Activated T-cell treated with anti-CD3 and anti-CD28 coated beads, Interleukin-2, amount 50 U/mL, for 1 hour (primary cell): Measurements from ENCODE around the gene VPS33A.
"Not testable (repeated sequence)": the region's sequence is repeated elsewhere in the genome, so short reads cannot be mapped to it uniquely, and the experiment has no call there.

Experiments used
- DNase-seq: peaks from one replicate; pipeline ENCODE4 v3.0.0-alpha.2; 2020

The VPS33A gene

DNA sequence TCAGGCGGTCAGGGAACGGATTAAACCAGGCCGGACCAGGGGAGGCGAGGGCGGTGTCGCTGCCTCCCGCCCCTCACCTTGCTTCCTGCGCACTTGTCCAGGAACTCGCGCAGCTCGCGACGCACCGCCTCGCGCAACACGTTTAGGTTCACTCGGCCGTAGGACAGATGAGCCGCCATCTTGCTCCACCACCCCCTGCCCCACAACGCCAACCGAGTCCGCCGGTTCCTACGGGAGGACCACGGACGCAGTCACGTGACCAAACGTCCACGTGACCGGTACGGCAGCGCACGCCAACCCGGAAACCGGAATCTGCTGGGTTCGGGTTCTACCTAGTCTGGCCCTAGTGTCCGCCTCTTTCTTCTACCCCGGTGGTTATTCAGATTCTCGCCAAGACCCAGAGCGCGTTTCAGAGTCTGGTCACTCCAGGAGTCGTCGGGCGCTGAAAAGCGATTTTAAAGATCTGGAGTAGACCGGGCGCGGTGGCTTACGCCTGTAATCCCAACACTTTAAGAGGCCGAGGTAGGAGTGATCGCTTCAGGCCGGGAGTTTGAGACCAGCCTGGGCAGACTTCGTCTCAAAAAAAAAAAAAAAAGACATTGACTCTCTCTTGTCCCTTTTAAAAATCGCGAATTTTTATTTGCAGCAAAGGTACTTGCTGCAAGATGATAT lies at the start of gene VPS33A:
VPS33A (minus strand) TSS at position 265 of the 672 bp plus-strand sequence; CDS start at position 179, 86 bp downstream.
- peak; percentile 90 for DNase-seq

DNA sequence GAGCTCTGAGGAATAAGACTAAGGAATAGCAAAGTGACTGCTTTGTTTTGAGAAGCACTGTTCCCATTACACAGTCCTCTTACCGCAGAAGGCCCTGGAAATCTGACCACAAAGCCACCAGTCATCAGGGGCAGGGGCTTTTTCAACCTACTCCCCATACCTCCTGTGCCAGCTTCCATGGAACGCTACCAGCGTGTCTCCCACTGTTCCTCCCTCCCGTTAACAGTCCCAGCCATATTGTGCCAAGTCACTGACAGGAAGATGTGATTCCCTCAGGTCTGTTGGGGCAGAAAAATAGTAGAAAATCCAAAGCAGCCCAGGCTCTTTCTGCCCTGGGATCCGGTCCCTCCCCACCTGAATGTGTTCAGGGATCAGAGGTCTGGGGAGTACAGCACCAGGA lies 46.6 kb upstream of the VPS33A start:
- no peak for DNase-seq

DNA sequence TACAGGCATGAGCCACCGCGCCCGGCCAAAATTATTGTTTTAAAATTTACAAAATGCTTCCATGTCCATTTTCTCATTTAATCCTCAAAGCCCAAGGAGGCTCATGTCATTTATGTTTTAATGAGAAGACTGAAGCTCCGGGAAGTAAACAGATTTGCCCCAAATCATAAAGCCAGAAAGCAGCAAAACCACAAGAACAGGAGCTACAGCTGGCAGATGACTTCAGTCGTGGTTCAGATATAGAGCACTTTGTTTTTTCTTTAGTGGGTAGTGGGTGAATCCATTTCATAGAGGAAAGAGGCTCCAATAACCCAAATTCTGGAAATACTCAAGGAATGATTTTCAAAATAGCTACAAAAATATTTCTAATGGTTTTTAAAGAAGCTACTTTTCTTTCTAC lies 45.4 kb upstream of the VPS33A start:
- no peak for DNase-seq

DNA sequence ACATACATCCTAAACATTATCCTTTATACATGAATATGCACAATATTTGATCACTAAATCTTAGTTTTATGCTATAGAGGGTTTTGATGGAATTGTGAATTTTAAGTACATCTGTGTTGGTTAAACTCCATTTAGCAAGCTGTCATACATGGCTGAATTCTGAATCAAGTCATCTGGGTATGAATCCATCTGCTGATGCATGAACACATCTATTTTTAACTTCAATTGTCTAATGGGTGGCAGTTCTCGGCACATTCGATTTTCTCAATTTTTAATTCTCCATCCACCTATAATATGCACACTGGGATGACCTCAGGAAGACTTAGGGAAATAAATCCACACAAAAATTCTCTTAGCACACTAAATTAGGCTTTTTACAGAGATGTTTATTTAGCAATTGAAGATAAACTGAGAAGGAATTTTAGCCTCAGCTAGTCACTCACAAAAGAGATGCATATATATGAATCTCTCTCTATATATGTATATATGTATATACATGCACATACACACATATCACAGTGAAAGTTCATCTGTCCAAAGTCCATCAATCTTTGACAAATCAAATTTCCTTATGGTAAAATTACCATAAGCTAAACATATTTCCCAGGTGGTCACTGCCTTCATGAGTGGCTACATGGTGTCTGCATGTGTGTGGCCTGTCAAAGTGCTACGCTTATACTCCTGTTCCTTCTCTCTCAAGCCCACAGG lies 44.5 kb upstream of the VPS33A start:
- no peak for DNase-seq

DNA sequence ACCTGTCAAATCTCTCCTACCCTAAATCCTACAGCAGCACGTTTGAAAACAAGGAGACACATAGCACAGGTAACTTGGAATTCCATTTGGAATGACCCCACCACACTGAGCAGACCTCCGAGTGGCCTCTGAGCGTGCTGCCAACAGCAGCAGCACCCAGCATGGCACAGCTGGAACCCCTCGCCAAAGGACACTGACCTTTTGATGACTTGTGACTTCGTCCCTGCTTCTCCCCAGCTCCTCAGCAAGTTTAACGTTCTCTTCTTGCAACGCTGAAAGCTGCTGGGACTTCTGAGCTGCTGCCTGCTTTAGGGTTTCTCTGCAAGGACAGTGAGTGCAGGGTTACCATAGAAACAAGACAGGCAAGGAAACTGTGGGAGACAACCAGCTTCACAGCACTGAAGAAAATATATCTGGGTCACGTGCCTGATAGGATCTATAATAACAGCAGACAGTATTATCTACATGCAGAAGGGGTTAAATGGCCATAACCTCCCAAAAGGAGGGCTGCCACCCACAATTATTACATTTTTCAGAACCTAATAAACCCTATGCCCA lies 43.3 kb upstream of the VPS33A start:
- DNase-seq = no peak

DNA sequence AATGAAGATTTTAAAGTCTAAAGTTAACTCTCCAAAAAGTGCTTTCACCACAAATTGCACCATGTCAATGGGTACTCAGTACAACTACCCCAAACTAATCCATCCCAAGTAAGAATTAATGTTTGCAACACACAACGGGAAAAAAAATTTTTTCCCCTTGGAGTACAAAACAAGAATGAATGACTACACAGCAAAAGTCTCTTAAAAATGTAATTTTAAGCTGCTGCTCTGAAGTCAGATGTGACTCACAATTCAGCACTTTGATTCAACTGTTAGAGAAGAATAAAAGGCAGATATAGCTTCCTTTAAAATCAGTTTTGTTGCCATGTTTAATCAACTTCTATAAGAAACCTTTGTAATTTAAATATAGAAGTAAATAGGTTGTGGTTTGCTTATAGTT lies 42.5 kb upstream of the VPS33A start:
- no peak for DNase-seq

DNA sequence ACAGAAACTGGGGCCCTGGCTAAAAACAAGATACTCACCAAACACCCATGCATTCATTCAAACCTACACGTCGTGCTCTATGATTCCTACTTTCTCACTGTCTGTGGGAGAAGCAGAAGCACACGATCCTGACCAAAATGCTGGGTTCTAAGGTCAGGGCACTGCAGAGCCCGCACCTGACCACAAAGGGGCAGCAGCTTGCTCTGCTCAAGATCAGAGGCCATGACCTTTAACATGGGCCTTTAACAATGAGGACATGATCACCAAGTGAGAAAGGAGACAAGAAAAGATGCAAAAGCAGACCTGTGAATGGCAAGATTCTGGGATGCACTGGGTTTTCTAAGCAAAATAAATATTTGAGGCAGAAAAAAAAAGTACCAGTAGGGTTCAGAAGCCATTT lies 40.1 kb upstream of the VPS33A start:
- DNase-seq = no peak

DNA sequence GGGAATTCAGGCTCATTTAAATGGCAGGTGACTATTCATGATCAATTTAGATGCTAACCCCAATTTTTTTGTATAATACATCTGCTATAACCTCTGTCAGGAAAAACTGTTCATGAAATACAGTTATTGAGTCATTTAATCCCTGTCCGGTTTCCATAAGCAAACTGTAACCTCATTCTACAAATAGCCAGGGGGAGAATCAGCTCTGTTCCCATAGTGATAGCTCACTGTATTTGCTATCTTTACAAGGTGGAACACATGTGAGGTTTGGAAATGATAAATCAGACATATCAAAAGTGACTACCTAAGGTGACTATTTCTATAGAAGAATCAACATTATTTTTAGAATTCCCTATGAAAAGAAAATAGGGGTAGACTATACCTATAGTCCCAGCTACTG lies 38.6 kb upstream of the VPS33A start:
- no peak for DNase-seq

DNA sequence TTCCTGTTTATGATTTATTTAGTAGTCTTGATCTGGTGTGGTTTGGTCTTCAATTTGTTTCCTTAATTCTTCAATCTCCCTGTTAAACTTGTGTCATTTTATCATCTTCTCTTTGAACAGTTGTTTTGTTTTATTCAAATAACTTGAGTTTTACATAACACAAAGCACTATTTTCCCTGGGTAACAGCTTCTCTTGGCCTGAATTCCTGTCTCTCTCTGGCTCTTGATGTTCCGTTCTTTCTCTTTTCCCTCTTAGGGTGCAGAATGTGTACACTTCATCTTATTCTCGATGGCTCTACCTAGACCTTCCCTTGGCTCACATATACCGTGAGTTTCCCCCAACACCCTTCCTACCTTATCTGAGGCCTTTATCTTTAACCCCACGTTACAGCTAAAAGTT lies 36.8 kb upstream of the VPS33A start:
- DNase-seq = no peak

DNA sequence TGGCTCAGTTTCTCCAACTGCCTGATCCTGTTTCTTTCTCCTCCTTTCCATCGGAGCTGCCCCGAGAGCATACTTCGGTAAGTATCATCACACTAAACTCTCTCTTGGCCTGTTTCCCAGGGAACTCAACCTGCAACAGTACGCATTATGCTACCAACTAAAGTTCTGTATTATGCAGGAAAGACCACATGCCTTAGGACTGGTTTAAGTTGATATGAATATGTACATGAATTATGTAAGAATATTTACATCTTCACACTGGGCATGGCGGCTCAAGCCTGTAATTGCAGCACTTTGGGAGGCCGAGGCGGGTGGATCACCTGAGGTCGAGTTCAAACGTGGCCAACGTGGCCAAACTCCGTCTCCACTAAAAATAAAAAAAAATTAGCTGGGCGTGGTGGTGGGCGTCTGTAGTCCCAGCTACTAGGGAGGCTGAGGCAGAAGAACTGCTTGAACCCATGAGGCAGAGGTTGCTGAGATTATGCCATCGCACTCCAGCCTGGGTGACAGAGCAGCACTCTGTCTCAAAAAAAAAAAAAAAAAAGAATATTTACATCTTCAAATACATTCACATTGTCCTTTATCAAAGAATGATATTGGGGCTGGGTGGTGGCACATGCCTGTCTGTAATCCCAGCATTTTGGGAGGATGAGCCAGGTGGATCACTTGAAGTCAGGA lies 31.9 kb upstream of the VPS33A start:
- DNase-seq = no peak

DNA sequence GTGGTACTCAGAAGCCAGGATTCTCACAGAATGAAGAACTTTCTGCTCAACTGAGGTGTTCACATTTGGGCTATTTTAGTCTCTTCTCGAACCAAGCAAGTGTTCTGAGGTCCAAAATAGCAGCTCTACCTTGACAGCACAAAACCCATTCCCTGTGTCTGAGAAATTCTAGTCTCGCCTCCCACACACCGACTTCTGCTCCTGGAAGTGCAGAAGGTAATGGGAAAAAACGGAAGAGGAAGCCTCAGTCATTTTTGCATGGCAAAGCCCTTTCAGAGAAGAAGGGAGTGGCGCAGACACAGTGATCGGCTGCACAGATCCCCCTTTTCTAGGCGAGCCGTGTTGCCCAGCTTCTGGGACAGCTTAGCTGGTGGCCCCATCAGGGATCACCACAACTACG lies 31.2 kb upstream of the VPS33A start:
- no peak for DNase-seq

DNA sequence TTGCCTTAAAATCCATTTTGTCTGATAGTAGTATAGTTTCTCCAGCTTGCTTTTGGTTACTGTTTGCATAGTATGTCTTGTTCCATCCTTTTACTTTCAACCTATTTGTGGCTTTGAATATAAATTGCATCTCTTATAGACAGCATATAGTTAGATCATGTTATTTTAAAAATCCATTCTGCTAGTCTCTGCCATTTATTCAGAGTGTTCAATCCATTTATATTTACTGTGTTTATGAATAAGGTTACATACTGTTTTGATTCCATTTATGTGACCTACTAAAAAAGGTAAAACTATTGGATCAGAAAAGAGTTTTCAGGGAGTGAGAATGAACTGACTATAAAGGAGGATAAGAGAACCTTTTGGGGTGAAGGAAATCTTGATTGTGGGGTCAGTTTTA lies 29.6 kb upstream of the VPS33A start:
- no peak for DNase-seq

DNA sequence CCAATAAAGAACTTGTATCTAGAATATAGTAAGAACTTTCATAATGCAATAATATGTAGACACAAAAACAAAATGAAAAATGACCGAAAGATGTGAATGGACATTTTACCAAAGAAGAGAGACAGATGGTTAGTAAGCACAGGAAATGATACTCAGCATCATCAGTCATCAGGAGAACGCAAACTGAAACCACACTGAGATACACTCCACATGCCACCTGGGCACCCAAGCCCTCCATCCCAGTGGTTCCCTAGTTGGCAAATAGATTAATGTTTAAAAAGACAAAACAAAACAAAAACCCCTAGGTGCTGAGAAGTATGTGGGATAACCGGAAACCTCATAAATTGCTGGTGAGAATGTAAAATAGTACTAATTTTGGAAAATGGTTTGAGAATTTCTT lies 26.8 kb upstream of the VPS33A start:
- DNase-seq = no peak

DNA sequence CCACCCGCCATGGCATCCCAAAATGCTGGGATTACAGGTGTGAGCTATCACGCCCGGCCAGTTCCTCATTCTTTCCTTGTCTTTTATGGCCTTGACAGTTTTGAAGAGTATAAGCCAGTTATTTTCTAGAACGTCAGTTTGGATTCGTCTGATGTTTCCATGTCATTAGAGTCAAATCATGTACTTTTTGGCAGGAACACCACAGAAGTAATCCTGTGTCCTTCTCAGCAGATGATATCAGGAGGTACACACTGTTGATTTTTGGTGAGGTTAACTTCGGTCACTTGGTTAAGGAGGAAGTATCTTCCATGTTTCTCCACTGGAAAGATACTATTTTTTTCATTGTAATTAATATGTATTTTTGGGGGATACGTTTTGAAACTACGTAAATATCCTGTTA lies 25.1 kb upstream of the VPS33A start:
- DNase-seq = no peak

DNA sequence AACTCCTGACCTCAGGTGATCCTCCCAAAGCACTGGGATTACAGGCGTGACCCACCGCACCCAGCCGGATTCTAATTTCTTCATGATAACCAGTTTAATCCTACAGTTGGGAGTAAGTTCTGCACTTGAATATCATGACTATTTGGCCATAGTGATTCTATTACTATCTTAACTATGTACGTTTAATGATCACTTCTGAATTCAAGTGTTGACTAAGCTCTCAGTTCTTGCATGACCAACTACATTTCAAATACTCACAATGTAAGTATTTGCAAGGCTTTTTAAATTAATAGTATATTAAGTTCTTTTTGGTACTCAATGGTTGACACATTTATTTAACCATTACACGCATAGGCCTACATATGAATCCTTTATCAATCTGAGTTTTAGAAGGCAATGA lies 17.4 kb upstream of the VPS33A start:
- no peak for DNase-seq

DNA sequence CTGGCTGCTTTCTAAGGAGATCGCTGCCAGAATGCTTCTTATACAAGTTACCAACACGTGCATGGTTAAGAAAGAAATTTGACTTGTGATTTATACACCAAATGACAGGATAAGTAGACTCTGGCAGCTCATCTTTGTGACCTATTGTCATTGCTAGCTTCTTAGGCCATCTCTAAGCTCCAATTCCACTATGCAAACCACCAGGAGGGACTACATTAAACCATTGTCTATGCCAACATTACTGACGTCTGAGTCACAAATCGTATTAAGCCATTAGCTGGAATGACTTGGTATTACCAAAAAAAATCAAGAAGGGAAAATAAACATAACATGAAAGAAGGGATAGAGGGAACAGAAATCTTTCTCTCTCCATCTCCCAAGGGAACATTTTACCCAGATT lies 15.8 kb upstream of the VPS33A start:
- no peak for DNase-seq

DNA sequence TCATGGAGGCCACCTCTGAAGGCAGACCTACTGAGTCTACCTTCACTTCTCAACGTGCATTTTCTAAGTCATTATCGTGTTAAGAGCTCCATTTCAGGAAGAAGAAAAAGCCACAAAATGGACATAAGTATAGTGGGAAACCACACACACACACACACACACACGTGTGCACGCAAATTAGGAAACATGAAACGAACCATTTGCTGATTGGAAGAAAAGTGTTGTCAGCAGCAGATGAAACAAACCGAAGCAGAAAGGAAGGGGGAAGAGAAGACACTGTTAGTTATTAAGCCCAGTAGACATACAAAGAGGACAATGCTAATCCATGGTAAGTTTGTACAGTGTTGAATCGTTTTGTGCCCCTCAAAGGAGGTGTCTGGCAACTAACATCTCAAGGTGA lies 9.9 kb upstream of the VPS33A start:
- no peak for DNase-seq

DNA sequence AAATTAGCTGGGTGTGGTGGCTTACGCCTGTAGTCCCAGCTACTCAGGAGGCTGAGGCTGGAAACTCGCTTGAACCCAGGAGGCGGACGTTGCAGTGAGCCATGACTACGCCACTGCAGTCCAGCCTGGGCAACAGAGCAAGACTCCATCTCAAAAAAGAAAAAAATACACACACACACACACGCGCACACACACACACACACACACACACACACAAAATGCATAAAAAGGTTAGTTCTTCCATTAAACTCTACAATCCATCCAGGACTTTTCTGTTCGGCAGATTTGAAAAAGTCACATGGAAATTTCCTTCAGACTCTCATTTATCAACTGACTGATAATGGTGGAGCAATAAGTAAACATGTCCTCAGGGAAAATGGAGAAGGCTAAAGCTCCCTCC lies 9.2 kb upstream of the VPS33A start:
- DNase-seq = no peak

DNA sequence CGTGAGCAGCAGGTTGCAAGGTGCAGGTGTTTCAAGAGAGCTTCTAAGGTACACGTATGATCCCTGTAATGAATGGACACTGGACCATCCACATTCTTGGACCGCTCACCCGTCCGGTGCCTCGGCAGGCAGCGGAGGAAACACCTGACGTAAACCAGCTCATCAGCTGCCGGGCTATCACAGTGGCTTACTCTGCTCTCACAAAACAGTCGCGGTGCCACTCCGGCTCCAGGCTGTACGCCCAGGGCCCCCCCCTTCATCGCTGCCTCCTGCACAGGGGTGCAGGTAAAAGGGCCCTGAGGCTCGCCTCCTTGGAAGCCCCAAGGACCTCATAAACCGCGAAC lies 436 bp downstream of the VPS33A start:
- no peak for DNase-seq

DNA sequence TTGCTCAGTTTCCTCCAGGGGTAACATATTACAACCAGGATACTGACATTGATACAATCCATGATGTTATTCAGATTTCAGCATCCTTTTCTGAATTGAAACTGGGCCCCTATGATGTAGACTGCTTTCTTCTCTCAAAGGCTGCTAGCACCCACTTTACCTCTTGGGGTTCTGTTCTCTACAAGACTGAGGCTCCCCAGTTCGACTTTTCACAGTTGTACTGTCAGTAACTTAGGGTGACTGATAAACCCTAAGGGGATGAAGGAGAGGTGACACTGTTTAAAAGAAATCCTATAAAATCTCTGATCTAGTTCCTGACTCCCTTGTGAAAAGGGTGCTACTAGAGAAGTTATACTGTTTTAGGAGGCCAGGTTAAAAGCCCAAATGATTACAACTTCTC lies 818 bp downstream of the VPS33A start:
- DNase-seq = no peak

DNA sequence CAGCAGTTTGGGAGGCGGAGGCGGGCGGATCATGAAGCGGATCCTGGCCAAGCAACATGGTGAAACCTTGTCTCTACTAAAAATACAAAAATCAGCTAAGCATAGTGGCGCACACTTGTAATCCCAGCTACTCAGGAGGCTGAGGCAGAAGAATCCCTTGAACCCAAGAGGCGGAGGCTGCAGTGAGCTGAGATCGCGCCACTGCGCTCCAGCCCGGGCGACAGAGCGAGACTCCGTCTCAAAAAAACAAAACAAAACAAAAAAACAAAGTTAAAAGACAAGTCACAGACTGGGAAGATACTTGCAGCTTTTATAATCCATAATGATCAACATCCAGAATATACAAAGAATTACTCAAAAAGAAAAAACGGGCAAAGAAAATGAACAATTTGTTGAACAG lies 5.6 kb downstream of the VPS33A start:
- not testable (repeated sequence) for DNase-seq

DNA sequence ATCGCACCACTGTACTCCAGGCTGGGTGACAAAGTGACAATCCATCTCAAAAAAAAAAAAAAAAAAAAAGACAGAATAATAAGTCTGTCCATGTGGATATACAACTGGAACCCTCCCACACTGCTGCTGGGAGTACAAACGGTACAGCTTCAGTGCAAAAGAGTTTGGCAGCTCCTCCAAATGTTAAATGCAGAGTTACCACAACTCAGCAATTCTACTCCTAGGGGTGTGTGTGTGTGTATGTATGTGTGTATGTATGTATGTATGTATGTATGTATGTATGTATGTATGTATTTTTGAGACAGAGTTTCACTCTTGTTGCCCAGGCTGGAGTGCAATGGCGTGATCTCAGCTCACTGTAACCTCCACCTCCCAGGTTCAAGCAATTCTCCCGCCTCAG lies 7.4 kb downstream of the VPS33A start:
- not testable (repeated sequence) for DNase-seq

DNA sequence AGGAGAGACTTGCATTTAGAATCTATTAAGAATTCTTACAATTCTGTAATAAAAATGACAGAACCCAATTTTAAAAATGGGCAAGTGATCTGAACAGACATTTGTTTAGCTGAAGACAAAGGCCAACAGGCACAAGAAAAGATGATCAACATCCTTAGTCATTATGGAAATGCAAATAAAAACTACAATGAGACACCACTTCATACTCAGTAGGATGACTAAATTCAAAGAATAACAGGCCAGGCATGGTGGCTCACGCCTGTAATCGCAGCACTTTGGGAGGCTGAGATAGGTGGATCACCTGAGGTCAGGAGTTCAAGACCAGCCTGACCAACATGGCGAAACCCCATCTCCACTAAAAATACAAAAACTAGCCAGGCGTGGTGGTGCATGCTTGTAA lies 7.8 kb downstream of the VPS33A start:
- not testable (repeated sequence) for DNase-seq

DNA sequence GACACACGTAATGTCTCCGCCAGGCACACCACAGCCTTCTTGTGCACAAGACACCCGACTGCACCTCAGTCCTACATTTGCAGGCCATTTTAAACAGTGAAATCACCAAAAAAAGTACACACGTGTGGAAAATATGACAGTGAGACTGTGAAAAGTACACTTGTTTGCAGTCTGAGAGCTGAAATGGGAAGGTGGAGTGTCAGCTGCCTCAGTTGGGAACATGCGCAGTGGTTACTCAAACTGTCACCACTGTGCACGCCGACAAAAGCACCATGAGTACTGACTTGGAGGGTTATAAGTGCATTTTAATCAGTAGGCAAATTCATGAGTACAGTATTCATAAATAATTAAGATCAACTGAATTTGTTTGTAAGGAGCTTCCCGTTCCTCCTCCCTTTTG lies 15.8 kb downstream of the VPS33A start:
- DNase-seq = no peak
